ENCODE data around the gene DDX59.

- TF ChIP-seq, protein P1, sequence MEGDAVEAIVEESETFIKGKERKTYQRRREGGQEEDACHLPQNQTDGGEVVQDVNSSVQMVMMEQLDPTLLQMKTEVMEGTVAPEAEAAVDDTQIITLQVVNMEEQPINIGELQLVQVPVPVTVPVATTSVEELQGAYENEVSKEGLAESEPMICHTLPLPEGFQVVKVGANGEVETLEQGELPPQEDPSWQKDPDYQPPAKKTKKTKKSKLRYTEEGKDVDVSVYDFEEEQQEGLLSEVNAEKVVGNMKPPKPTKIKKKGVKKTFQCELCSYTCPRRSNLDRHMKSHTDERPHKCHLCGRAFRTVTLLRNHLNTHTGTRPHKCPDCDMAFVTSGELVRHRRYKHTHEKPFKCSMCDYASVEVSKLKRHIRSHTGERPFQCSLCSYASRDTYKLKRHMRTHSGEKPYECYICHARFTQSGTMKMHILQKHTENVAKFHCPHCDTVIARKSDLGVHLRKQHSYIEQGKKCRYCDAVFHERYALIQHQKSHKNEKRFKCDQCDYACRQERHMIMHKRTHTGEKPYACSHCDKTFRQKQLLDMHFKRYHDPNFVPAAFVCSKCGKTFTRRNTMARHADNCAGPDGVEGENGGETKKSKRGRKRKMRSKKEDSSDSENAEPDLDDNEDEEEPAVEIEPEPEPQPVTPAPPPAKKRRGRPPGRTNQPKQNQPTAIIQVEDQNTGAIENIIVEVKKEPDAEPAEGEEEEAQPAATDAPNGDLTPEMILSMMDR (IDR thresholded peaks at IDR 0.05; ENCODE audit: poor library complexity, severe bottlenecking), result no peak
- TF ChIP-seq EZH2 (IDR thresholded peaks at IDR 0.05; ENCODE audit: borderline replicate concordance, insufficient read depth, low read length, poor library complexity, severe bottlenecking) (no peak), EP300 (conservative IDR thresholded peaks at IDR 0.05; ENCODE audit: poor library complexity, severe bottlenecking) (no peak), TAF1 (IDR thresholded peaks at IDR 0.05; ENCODE audit: low read depth) (no peak), MXI1 (conservative IDR thresholded peaks at IDR 0.05; ENCODE audit: poor library complexity, severe bottlenecking) (no peak), POLR2AphosphoS5 (IDR thresholded peaks at IDR 0.05) (no peak), SMC3 (conservative IDR thresholded peaks at IDR 0.05; ENCODE audit: poor library complexity) (no peak), REST (IDR thresholded peaks at IDR 0.05; ENCODE audit: borderline replicate concordance) (no peak)
Observed at GRCh38 chr1:200710166-200710565, 40.5 kb upstream of the DDX59 start.
